Measurements from ENCODE around the gene CDK5. TPM values are rescaled to one million over a fixed set of nuclear protein-coding genes. Genes with fewer than 3 reads are reported as not detected.

The CDK5 gene
- total and polyA plus RNA-seq, 9 of the 15 experiments (the other 6 are each of a cell fraction or from before 2014, with no cell fraction given): 3.2 to 38.0 (median 27.5) TPM

- TF ChIP-seq PHF8 (IDR thresholded peaks at IDR 0.05; ENCODE audit: borderline replicate concordance, low read length) (peak; percentile 42; the same call in 1 of the 2 replicates), PHF21A (IDR thresholded peaks at IDR 0.05; ENCODE audit: borderline replicate concordance, low read depth) (no peak), KDM2B (CRISPR knock-in tag; IDR thresholded peaks at IDR 0.05) (no peak; the same call in 1 of the 2 replicates), DDX20 (tag; IDR thresholded peaks at IDR 0.05; ENCODE audit: low read depth) (no peak), ZEB2 (IDR thresholded peaks at IDR 0.05) (no peak), PATZ1 (CRISPR knock-in tag; IDR thresholded peaks at IDR 0.05; ENCODE audit: borderline replicate concordance) (no peak), JUND (IDR thresholded peaks at IDR 0.05; ENCODE audit: borderline replicate concordance, low read depth, low read length) (no peak), JUND (tag; IDR thresholded peaks at IDR 0.05; ENCODE audit: borderline replicate concordance, low read depth, low read length) (no peak; the same call in 2 of the 3 replicates), ELF4 (CRISPR knock-in tag; IDR thresholded peaks at IDR 0.05) (no peak), SREBF2 (CRISPR knock-in tag; IDR thresholded peaks at IDR 0.05) (no peak), BCOR (IDR thresholded peaks at IDR 0.05) (0 out of 2 replicates have a peak, but pooled peaks have one; percentile 29), ZNF696 (CRISPR knock-in tag; conservative IDR thresholded peaks at IDR 0.05) (no peak), ZFP1 (CRISPR knock-in tag; IDR thresholded peaks at IDR 0.05) (no peak), U2AF1 (optimal IDR thresholded peaks at IDR 0.05; ENCODE audit: low read depth, low read length) (peak; percentile 63), ZNF24 (IDR thresholded peaks at IDR 0.05) (peak; percentile 28; the same call in 1 of the 2 replicates), HDGF (IDR thresholded peaks at IDR 0.05) (peak; percentile 62; the same call in 1 of the 2 replicates), BACH1 (tag; IDR thresholded peaks at IDR 0.05) (no peak), NR2C2 (CRISPR knock-in tag; IDR thresholded peaks at IDR 0.05) (no peak; the same call in 1 of the 2 replicates), NR2C2 (tag; IDR thresholded peaks at IDR 0.05) (peak; percentile 68; the same call in 1 of the 2 replicates), KHSRP (IDR thresholded peaks at IDR 0.05) (no peak), ZNF384 (IDR thresholded peaks at IDR 0.05; ENCODE audit: low read depth, low read length) (no peak), TFE3 (CRISPR knock-in tag; IDR thresholded peaks at IDR 0.05) (no peak), ZNF174 (CRISPR knock-in tag; IDR thresholded peaks at IDR 0.05) (no peak), CREBBP (IDR thresholded peaks at IDR 0.05; ENCODE audit: low read depth, low read length) (no peak), ZNF175 (CRISPR knock-in tag; IDR thresholded peaks at IDR 0.05; ENCODE audit: low read depth) (no peak), CTBP1 (IDR thresholded peaks at IDR 0.05; ENCODE audit: borderline replicate concordance) (peak; percentile 95)
Measured at GRCh38 chr7:151087245-151088018, 29.7 kb upstream of the CDK5 start (continued).

Measured in K562 (cell line).